Measurements from ENCODE around the gene KIAA1217. TPM values are rescaled to one million over a fixed set of nuclear protein-coding genes. Genes with fewer than 3 reads are reported as not detected.

KIAA1217 gene
- polyA plus RNA-seq, 3 donors, result not detected

DNA sequence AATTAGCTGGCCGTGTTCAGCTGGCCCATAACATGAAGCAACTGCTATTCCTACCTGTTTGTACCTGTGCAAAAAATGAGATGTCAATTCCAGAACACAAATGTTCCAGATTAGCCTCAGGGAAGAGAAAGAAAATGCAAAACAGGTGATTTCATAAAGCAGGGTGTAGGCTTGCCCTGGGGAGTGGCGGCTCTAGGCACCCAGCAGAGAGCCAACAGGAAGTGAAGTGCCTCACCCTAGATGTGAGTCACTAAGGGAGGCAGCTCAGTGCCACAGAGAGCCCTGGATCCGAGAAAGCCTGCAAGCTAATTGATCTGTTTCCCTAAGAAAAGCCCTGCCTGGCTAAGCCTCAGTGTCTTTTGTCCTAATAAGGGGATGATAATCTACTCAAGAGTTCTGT is 274.8 kb downstream of the KIAA1217 start:
- intact Hi-C loops (cut with micrococcal nuclease), result no loop called here
- WGBS (ENCODE audit: insufficient coverage), result 79% methylated on average over 2 of the region's 3 CpGs
- no peaks in the 10 kb centered on the region for H3K36me3 Mint-ChIP-seq
- Histone ChIP-seq H3K4me2 (replicated peaks; ENCODE audit: extremely low read depth, low read length, poor library complexity, severe bottlenecking) (no peak overlapping the region), H4K20me1 (ENCODE audit: insufficient read depth, low read length) (no peaks in the 10 kb centered on the region), H3K9me3 (replicated peaks in 1 of 2; ENCODE audit: control insufficient read depth in 1 of 2, insufficient read depth in 1 of 2, low read length in 2 of 2) (peaks cover 0 to 3% of the 10 kb centered on the region in 2 donors), H3K9ac (ENCODE audit: insufficient read depth, low read length, poor library complexity, severe bottlenecking) (no peak overlapping the region), H3K27me3 (ENCODE audit: control insufficient read depth in 2 of 2, insufficient read depth in 2 of 2, low read length in 2 of 2) (no peaks in the 10 kb centered on the region), H3K4me1 (ENCODE audit: control insufficient read depth in 1 of 2, insufficient read depth in 2 of 2, low read length in 2 of 2) (no peaks in the 10 kb centered on the region), H3K36me3 (replicated peaks in 1 of 2; ENCODE audit: control insufficient read depth in 1 of 2, insufficient read depth in 2 of 2, low read length in 2 of 2) (no peaks in the 10 kb centered on the region), H3K27ac (ENCODE audit: low read depth in 1 of 2, low read length in 2 of 2) (no peak overlapping the region), H2AFZ (ENCODE audit: insufficient read depth, low read depth, low read length, poor library complexity, severe bottlenecking) (no peak overlapping the region), H3K79me2 (ENCODE audit: insufficient read depth, low read length) (no peaks in the 10 kb centered on the region), H3K4me3 (replicated peaks in 1 of 3; ENCODE audit: low read depth in 2 of 3, low read length in 3 of 3) (no peak overlapping the region)
- H3K27me3 Mint-ChIP-seq (ENCODE audit: low read depth in 3 of 3), result peaks cover 0 to 6% (median 2%) of the 10 kb centered on the region in 3 donors
- H3K4me3 Mint-ChIP-seq, result no peak overlapping the region
- TF ChIP-seq, protein P1, sequence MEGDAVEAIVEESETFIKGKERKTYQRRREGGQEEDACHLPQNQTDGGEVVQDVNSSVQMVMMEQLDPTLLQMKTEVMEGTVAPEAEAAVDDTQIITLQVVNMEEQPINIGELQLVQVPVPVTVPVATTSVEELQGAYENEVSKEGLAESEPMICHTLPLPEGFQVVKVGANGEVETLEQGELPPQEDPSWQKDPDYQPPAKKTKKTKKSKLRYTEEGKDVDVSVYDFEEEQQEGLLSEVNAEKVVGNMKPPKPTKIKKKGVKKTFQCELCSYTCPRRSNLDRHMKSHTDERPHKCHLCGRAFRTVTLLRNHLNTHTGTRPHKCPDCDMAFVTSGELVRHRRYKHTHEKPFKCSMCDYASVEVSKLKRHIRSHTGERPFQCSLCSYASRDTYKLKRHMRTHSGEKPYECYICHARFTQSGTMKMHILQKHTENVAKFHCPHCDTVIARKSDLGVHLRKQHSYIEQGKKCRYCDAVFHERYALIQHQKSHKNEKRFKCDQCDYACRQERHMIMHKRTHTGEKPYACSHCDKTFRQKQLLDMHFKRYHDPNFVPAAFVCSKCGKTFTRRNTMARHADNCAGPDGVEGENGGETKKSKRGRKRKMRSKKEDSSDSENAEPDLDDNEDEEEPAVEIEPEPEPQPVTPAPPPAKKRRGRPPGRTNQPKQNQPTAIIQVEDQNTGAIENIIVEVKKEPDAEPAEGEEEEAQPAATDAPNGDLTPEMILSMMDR (IDR thresholded peaks at IDR 0.05), result no peak
- no peaks in the 10 kb centered on the region for H3K4me1 Mint-ChIP-seq
- no peak for DNase-seq
- H3K27ac Mint-ChIP-seq, result no peak overlapping the region
- peaks cover 0 to 7% (median 3%) of the 10 kb centered on the region in 7 donors for H3K9me3 Mint-ChIP-seq

DNA sequence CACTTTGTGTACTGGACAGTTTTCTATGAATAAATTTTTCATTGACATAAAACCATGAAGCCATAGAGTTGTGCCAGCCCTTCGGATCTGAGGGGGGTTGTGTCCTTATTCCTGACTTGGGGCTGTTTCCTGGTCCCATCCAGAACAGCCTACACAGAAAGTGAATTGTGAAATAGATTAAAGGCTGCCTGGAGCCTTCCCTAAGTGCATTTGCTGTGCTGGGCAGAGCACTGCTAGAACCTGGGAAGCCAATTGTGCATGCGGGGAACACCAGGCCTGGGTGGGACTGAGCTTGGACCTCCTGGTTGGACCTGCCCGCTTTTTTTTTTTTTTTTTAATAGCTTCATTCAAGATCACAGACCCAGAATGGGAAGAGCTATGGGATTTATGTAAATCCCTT is 275.8 kb downstream of the KIAA1217 start:
- H3K4me2 ChIP-seq (replicated peaks; ENCODE audit: extremely low read depth, low read length, poor library complexity, severe bottlenecking), result no peak overlapping the region
- no peaks in the 10 kb centered on the region for H3K4me1 ChIP-seq (ENCODE audit: control insufficient read depth in 1 of 2, insufficient read depth in 2 of 2, low read length in 2 of 2)
- intact Hi-C loops (cut with micrococcal nuclease), result no loop called here
- no peak overlapping the region for H3K27ac Mint-ChIP-seq
- no peaks in the 10 kb centered on the region for H3K36me3 ChIP-seq (replicated peaks in 1 of 2; ENCODE audit: control insufficient read depth in 1 of 2, insufficient read depth in 2 of 2, low read length in 2 of 2)
- DNase-seq, result no peak
- peaks cover 0 to 6% (median 2%) of the 10 kb centered on the region in 3 donors for H3K27me3 Mint-ChIP-seq (ENCODE audit: low read depth in 3 of 3)
- WGBS (ENCODE audit: insufficient coverage), result 100% methylated on average over 1 of the region's 3 CpGs
- no peak overlapping the region for H2AFZ ChIP-seq (ENCODE audit: insufficient read depth, low read depth, low read length, poor library complexity, severe bottlenecking)
- H3K9me3 ChIP-seq (replicated peaks in 1 of 2; ENCODE audit: control insufficient read depth in 1 of 2, insufficient read depth in 1 of 2, low read length in 2 of 2), result peaks cover 0 to 2% of the 10 kb centered on the region in 2 donors
- no peak overlapping the region for H3K27ac ChIP-seq (ENCODE audit: low read depth in 1 of 2, low read length in 2 of 2)
- no peaks in the 10 kb centered on the region for H3K36me3 Mint-ChIP-seq
- no peaks in the 10 kb centered on the region for H4K20me1 ChIP-seq (ENCODE audit: insufficient read depth, low read length)
- H3K4me3 ChIP-seq (replicated peaks in 1 of 3; ENCODE audit: low read depth in 2 of 3, low read length in 3 of 3), result no peak overlapping the region
- H3K9me3 Mint-ChIP-seq, result peaks cover 0 to 6% (median 4%) of the 10 kb centered on the region in 7 donors
- no peaks in the 10 kb centered on the region for H3K4me1 Mint-ChIP-seq
- H3K79me2 ChIP-seq (ENCODE audit: insufficient read depth, low read length), result no peaks in the 10 kb centered on the region
- H3K4me3 Mint-ChIP-seq, result no peak overlapping the region
- TF ChIP-seq, protein P1 (IDR thresholded peaks at IDR 0.05), result no peak
- H3K27me3 ChIP-seq (ENCODE audit: control insufficient read depth in 2 of 2, insufficient read depth in 2 of 2, low read length in 2 of 2), result no peaks in the 10 kb centered on the region
- H3K9ac ChIP-seq (ENCODE audit: insufficient read depth, low read length, poor library complexity, severe bottlenecking), result no peak overlapping the region
